HTR-8/SVneo (cell line): ENCODE data around the gene COL6A3.
A peak's percentile ranks its signal among the peaks of the same experiment; 100 is the strongest.

Experiments
- DNase-seq: peaks from one replicate; pipeline ENCODE4 v3.0.0; 2011; ENCODE audit warnings: low spot score, mixed read lengths; ENCODE audit not compliant: insufficient read length
- FAIRE-seq: peaks from 2 replicates; lab custom pipeline; 2011; peaks lifted over from hg19 to GRCh38; lab: Jason Lieb, UNC

COL6A3 gene

DNA sequence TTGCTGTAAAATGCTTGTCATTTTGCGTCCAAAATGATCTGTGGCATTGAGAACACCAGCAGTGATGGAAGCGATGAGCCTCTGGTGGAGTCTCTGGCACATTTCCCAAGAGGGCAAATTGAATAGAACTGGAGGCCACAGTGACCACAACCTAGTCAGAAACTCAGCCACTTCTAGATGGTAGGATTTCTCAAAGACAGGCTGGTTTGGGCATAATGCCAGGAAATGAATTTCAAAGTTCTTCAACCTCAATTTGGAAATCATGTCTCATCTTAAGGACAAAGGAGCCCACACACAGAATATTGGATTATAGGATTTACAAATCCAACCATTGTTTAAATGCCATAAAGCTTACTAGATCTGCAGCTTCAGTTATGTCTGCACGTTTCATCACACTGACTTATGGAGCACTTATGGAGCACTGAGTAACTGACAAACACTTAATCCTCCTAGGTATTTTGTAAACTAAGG, 132.1 kb downstream of the COL6A3 start:
- DNase-seq (peak; percentile 52), FAIRE-seq (peak; percentile 65)

DNA sequence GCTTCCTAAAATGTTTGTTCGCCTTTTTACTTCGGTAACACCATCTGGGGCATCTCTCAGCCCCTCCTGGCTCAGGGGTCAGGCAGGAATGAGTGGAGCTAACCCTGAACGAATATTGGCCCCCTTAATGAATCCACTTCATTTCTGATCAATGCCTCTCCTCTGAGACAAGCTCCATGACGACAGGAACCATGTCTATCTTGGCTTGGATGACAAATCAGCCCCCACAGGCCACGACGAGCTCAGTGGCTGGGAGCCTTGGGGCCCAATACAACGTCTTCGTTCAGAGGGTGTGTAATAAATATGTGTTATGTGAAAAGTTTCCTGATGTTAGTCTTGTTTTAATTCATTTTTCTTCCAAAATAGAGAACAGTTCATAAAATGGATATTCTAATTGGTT, 133.0 kb downstream of the COL6A3 start:
- no peak for FAIRE-seq

DNA sequence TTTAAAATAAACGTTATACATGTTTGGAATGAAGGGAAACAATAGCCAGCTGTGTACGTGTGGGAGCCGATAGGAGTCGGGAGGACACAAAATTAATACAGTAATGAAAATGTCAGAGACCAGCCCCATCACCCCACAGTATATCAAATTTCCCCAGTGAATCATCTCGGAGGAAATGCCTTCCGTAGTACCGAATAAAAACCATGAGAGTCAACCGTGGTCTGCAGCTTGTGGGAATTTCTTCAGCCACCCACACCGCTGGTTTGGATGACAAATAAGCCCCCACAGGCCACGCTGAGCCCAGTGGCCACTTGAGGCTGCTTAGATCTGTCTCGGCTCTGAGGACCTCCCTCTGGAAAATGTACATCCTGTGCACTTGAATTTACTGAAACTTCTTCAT, 133.7 kb downstream of the COL6A3 start:
- FAIRE-seq (peak; percentile 83), DNase-seq (peak; percentile 76)

More for the DNA sequence above, 133.0 kb downstream of the COL6A3 start:
- no peak for DNase-seq

DNA sequence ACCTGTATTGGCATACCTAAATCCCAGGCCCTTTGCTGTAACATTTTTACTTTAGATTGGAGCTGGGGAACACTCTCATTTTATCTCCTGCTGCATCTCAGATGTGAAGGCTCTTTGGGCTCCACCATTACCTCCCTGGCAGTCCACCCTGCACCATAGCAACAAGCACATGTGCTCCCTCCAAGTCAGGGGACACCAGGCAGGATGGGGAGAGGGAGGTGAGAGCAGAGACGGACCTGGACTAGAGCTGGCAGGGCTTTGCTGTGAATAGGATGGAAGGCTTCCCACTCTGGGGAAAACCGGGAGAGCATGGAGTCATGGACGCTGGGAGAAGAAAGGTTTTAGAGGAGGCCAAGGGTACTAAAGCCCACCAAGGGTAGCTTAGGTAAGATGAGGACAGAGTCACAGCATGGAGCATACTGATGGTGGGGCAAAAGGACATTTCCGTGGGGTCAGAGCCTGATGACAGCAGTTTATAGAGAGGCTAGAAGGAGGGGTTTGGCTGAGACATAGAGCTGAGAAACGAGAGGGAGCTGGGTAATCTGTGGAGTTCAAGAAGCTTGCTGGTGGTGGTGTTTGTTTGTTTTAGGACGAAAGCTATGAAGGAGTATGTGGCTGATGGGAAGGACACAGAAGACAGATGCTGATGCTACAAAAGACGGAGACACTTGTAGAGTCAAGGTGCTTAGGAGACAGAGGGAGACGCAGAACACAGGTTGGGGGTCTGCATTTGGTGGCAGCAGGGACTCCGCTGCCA, 134.8 kb downstream of the COL6A3 start:
- FAIRE-seq (no peak), DNase-seq (no peak)

DNA sequence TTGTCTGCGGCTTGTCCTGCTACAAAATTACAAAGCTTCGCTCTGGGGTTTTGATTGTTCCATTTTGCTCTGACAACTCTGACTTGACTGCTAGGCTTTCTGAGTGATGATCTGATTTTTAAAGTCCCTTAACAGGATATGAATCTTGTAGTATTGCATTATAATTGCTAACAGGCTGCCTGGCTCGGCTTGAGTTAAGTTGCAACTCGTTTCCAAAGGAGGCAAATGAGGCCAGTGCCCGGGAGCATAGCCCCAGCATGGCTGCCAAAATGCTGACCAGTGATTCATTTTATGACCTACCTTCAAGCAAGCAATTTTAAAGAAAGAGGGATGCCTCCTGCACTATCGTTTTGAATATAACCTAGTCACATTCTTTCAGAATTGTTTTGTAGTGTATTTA, 135.4 kb downstream of the COL6A3 start:
- FAIRE-seq = no peak
- DNase-seq = no peak

DNA sequence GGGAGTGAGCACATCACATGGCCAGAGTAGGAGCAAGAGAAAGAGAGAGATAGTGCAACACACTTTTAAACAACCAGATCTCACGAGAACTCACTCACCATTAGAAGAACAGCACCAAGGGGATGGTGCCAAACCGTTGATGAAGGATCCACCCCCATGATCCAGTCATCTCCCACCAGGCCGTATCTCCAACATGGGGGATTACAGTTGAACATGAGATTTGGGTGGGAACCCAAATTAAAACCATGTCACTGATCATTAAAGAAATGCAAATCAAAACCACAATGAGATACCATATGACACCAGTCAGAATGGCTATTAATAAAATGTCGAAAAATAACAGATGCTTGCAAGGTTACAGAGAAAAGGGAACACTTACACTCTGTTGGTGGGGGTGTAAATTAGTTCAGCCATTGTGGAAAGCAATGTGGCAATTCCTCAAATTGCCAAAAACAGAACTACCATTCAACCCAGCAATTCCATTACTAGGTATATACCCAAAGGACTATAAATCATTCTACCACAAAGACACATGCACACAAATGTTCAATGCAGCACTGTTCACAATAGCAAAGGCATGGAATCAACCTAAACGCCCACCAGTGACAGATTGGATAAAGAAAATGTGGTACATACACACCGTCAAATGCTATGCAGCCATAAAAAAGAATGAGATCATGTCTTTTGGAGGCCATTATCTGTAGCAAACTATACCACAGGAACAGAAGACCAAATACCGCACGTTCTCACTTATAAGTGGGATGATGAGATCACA, 137.1 kb downstream of the COL6A3 start:
- no peak for DNase-seq
- no peak for FAIRE-seq
